Measurements from ENCODE around the gene GRK7.
A peak's percentile ranks its signal among the peaks of the same experiment; 100 is the strongest.
"Not testable (repeated sequence)": the region's sequence is repeated elsewhere in the genome, so short reads cannot be mapped to it uniquely, and the experiment has no call there.

GRK7 gene

DNA sequence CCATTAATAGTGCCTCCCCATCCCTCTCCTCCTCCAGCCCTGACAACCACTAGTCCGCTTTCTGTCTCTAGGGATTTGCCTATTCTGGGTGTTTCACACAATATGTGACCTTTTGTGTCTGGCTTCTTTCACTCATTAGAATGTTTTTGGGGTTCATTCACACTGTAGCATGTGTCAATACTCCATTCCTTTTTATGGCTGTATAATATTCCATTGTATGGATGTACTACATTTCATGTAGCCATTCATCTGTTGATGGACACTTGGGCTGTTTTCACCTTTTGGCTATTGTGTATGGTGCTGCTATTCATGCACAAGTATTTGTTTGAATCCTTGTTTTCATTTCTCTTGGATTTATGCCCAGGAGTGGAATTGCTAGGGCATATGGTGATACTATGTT lies 16.5 kb downstream of the GRK7 start:
- no peak overlapping the region for H3K4me3 ChIP-seq (ENCODE audit: low read depth, low read length)
- TF ChIP-seq, protein P1, sequence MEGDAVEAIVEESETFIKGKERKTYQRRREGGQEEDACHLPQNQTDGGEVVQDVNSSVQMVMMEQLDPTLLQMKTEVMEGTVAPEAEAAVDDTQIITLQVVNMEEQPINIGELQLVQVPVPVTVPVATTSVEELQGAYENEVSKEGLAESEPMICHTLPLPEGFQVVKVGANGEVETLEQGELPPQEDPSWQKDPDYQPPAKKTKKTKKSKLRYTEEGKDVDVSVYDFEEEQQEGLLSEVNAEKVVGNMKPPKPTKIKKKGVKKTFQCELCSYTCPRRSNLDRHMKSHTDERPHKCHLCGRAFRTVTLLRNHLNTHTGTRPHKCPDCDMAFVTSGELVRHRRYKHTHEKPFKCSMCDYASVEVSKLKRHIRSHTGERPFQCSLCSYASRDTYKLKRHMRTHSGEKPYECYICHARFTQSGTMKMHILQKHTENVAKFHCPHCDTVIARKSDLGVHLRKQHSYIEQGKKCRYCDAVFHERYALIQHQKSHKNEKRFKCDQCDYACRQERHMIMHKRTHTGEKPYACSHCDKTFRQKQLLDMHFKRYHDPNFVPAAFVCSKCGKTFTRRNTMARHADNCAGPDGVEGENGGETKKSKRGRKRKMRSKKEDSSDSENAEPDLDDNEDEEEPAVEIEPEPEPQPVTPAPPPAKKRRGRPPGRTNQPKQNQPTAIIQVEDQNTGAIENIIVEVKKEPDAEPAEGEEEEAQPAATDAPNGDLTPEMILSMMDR (IDR thresholded peaks at IDR 0.05; ENCODE audit: control insufficient read depth, extremely low read depth, insufficient read depth) = no peak
- DNase-seq (ENCODE audit: low read depth) = no peak

DNA sequence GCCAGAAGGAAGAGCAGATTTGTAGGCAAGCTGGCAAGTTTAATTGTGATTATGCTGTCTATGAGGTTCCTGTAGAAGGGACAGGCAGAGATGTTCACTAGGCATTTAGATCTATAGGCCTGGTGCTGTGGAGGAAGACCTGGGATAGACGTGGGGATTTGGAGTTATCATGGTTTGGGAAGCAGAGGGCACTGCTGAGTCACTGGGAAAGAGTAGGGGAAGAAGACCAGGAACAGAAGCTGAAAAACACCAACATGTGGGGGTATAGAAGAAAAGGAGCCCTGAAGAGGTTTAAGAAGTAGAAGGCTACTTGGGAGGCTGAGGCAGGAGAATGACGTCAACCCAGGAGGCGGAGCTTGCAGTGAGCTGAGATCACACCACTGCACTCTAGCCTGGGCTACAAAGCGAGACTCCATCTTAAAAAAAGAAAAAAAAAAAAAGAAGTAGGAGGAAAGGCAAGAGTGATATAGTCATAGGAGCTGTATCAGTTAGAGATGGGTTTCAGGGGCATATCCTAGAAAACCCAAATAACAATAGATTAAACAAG lies 19.3 kb downstream of the GRK7 start:
- no peak overlapping the region for H3K4me3 ChIP-seq (ENCODE audit: low read depth, low read length)
- TF ChIP-seq, protein P1 (IDR thresholded peaks at IDR 0.05; ENCODE audit: control insufficient read depth, extremely low read depth, insufficient read depth) = peak; percentile 7; the same call in 1 of the 2 replicates
- DNase-seq (ENCODE audit: low read depth) = no peak

DNA sequence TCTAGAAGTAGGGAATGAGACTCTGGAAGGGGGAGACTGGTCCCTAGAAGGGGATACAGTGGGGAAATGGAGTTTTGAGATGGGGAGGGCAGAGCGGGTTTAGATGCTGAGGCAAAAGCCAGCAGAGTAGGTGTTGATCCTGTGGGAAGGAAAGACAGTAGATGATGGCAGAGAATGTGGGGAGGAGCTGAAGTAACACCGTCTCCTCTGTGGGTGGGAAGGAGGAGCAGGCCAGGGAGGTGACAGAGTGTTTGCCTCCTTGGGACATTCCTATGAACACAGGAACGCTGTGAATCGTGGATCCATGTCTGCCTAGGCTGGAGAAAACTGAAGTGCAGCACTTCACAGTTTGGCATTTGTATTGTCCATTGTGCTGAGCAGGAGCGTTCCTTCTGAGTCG lies 20.4 kb downstream of the GRK7 start:
- TF ChIP-seq, protein P1 (IDR thresholded peaks at IDR 0.05; ENCODE audit: control insufficient read depth, extremely low read depth, insufficient read depth) = no peak

DNA sequence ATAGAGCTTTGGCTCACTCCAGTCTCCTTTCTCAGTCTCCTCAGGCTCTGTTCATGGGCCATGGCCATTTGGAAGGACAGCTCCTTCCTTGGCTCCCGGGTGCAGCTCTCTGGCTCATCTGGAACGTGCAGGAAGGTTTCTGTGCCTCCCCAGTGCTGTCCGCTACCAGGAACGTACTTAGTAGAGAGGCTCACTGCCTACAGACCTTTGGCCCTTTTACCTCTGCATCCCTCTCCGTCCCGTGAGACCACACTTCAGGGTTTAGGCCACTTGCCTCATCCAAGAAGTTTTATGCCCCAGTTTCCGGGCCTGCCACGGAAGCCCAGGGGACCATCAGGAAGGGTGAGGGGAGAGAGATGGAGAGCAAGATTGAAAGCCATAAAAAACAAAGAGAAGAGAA lies 20.9 kb downstream of the GRK7 start:
- DNase-seq (ENCODE audit: low read depth) = no peak
- H3K4me3 ChIP-seq (ENCODE audit: low read depth, low read length) = no peak overlapping the region
- TF ChIP-seq, protein P1 (IDR thresholded peaks at IDR 0.05; ENCODE audit: control insufficient read depth, extremely low read depth, insufficient read depth) = no peak

More for the DNA sequence above, 20.4 kb downstream of the GRK7 start:
- no peak overlapping the region for H3K4me3 ChIP-seq (ENCODE audit: low read depth, low read length)
- no peak for DNase-seq (ENCODE audit: low read depth)

DNA sequence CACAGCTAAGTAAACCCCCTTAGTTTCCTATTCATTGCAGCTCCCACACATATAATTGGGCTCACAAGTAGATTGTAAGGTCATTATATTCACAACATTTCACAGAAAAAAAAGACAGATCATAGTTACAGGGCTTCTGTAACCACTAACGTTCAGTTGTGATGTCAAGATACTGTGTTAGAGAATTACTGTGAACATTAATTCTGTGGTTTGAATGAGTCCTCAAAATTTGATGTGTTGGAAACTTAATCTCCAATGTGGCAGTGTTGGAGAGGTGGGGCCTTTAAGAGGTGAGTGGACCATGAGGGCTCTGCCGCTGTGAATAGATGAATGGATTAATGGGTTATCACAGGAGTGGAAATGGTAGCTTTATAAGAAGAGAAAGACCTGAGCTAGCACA lies 21.3 kb downstream of the GRK7 start:
- TF ChIP-seq, protein P1 (IDR thresholded peaks at IDR 0.05; ENCODE audit: control insufficient read depth, extremely low read depth, insufficient read depth) = no peak
- no peak overlapping the region for H3K4me3 ChIP-seq (ENCODE audit: low read depth, low read length)
- no peak for DNase-seq (ENCODE audit: low read depth)

DNA sequence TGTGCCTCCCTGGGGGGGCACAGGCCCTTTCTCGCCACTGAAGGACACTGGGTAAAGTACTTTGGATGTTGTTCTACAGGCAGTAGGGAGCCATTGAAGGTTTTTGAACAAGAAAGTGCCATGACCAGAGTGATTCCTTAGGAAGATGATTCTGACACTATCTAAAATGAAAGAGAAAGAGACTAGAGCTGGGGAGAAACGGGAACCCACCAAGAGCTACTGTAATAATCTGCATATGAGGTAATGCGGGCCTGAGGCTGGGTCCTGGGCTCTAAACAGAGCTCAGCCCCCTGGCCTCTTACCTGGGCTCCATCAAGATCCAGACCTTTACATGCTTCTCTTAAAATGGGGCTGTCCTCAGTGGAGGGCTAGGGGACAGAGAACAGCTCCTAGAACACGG lies 24.9 kb downstream of the GRK7 start:
- H3K4me3 ChIP-seq (ENCODE audit: low read depth, low read length) = no peak overlapping the region
- DNase-seq (ENCODE audit: low read depth) = no peak
- TF ChIP-seq, protein P1 (IDR thresholded peaks at IDR 0.05; ENCODE audit: control insufficient read depth, extremely low read depth, insufficient read depth) = no peak

DNA sequence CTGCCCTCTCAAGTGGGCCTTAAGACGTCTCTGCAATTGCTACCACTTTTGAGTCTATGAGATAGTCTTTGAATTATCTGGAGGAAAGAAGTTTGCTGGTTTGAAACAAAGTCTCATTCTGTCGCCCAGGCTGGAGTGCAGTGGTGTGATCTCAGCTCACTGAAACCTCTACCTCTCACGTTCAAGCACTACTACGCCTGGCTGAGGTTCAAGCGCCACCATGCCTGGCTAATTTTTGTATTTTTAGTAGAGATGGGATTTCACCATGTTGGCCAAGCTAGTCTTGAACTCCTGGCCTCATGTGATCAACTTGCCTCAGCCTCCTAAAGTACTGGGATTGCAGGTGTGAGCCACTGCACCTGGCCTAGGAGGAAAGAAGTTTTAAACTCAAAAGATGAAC lies 25.5 kb downstream of the GRK7 start:
- not testable (repeated sequence) for DNase-seq (ENCODE audit: low read depth); H3K4me3 ChIP-seq (ENCODE audit: low read depth, low read length)

Data from LNCaP clone FGC (cell line).